GM21447 (cell line): ENCODE data around the gene CD72.
"Not testable (repeated sequence)": the region's sequence is repeated elsewhere in the genome, so short reads cannot be mapped to it uniquely, and the experiment has no call there.

ENCODE experiments used
- ATAC-seq: cut with Tn5 transposase; IDR thresholded peaks from one replicate; pipeline ENCODE4 v1.9.1; 2021; ENCODE audit not compliant: unreplicated experiment

The CD72 gene

DNA sequence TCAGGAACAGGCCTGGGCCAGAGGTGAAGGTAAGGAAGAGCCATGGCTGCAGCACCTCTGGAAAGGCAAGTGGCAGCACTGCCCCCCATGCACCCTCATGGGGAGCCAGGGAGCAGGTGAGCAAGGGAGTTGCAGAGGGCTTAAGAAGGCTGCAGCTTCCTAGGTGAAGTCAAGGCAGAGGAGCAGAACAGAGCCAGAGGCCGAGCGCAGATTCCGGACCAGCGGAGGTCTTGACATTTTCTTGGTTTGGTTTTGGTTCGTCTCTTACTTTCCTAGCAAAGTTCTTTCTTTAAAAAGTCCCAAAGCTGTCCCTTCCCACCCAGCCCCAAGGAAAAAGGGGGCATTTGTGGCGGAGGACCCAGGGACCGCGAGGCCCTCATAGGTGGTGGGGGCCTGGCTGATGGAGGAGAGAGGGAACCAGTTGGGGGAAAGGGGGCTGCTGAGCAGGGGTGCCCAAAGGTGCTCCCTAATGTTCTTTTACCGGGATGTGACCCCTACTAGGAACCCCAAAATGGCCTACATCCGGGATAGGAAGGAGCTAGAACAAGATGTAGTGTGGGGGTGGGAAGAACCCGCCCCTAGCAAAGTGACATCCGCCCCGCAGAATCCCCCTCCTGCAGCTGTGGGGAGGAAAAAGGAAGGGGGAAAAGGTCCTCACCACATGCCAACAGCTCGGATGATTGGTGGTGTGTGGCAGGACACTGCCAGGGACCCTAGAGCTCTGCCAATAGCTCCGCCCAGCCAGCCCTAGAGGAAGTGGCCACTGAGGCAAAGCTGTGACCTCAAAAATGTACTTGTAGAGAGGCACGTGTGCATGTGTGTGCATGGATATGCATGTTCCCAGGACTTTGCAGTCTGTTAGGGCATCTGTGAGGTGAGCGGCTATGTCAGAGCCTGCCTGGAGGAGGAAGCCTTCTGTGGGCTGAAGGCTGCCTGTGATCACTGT lies 914 bp upstream of the CD72 start:
- ATAC-seq, result peak; percentile 58

DNA sequence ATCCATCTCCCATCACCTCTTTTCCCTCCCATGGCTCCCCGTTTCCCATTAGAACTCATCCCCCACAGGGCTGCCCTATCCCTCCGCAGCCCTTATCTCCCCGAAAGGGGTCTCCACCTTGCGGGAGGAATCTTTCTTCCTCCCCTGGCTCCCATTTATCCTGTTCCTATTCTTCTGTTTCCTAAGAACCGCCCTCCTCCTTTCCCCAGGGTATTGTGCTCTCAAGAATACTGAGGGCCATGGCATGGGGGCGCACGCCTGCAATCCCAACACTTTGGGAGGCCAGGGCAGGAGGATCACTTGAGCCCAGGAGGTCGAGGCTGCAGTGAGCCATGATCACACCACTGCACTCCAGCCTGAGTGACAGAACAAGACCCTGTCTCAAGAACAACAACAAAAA lies 665 bp downstream of the CD72 start:
- ATAC-seq, result no peak

DNA sequence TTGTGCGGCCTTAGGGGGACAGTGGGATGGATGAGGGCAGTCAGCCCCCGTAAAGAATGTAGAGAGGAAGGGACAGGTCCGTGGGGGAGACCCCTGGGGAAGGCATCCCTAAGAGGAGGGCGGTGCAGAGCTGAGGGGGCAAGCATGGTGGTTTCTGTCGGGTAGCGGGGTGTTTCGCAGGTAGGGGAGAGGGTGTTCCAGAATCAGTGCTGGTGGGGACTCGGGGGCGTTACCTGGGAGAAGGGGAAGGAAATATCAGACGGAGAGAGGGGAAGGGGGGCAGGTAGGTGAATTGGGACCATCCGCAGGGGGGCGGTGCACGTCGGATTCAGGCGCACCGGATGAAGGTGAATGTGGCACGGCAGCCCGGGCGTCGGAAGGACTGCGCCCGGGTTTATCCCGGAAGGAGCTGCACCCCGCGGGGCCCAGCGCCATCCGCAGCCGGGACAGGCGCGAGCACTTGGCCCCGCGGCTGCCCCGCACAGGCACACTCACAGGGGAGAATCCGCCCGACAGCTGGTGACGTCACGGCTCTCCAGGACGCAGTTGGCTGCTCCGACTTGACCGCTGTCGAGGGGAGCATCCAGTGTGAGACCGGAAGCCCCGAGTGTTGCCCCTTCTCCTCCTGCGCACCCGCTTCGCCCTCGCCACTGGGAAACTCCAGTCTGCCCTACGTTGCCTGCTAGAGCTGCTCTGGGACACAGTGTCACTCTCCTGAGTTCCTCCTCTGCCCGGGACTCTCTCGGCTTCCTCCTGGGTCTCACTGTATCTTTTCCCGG lies 1.3 kb downstream of the CD72 start:
- ATAC-seq, result peak; percentile 34

DNA sequence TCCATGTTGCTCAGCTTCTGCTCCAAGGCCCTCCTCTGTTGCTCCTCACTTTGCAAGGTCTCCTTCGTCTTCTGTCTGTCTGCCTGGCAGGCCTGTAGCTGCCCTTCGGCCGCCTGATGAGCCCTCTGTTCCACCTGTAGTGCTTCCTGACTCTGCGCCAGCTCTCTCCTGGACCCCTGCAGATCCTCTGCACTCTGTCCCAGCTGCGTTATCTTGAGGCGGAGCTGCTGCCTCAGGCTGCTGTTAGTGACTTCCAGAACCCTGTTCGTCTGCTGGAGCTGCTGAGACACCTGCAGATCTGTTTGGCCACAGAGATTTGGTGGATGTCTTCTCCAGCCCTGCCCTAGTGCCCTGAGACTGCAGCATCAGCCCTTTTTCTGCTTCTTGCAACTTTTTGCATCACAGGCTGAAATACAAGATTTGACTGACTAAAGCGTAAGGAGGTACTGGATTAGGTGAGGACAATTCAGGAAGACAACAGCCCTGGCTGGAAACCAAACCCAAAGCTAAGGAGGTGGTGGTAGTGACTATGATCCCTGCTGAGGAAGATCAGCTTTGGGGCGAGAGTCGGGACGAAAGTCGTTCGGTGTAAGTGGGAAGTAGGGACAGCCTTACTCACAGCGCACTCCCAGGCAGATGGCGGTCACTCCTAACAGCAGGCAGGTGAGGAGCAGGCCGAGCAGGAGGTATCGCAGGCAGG lies 2.1 kb downstream of the CD72 start:
- ATAC-seq, result no peak

DNA sequence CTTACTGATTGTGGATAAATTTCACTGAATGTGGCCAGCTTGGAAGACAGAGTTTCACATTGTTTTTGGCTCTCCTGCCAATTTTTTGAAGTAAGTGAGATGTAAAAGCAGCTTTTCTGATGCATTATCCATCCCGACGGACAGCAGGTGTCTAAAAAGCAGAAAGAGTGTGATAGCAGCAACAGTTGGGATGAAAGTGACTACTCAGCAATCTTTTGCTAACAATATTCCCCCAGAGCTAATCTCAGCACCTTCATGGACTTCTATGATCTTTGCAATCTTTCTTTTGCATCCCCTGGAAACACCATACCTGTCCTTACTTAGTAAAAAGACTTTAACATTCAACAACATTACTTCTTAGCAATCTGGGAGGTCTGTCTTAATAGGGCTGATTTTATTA lies 5.4 kb downstream of the CD72 start:
- ATAC-seq, result no peak

DNA sequence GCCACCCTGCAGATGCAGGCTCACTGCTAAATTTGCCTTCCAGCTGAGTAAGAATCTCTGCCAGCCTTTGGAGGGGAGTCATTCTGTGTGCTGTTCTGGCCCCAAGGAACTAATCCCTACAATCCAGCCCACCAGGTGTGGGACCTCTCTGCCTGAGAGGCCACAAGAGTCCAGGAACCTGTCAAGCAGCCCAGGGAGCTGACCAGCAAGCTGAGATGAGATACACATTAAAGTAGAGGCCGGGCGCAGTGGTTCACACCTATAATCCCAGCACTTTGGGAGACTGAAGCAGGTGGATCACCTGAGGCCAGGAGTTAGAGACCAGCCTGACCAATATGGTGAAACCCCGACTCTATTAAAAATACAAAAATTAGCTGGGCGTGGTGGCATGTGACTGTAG lies 6.1 kb downstream of the CD72 start:
- not testable (repeated sequence) for ATAC-seq

DNA sequence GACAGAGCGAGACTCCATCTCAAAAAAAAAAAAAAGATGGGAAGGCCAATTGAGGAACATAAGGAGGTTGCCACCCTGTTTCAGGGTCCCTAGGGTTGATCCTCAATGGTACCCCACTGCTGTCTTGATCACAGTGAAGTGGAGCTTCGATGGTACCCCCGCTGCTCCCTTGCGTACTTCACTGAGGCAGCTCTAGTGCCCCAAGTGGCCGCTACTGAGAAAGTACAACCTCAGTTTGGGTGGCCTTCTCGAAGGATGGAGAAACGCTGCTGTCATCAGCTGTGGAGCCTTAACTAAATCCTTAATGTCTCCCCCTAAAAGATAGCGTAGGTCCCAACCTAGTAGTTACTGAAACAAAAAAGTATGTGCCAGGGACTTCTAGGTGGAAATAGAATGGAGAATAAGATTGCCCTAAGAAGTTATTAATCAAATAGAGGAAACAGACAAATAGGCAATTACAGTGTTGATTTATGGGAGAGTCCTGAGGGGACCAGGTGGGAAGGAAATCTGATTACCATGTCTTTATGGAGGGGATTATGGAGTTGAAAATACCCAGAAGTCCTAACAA lies 6.9 kb downstream of the CD72 start:
- peak; percentile 66 for ATAC-seq

DNA sequence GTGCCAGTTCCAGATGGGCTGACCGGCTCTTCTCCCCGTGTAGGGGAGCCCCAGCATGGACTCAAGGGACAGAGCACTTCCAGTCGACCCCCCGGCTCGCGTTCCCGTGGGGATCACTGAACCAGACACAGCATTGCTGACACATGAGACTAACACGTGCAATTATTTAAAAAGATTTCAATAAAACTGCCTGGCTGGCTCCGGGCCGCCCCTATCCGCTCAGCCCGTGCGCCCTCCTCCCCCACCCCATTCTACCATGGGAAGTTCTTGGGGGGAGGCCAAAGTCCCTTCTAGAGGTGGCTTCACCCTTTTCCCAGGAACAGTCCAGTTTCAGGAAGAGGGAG lies 8.4 kb downstream of the CD72 start:
- no peak for ATAC-seq

DNA sequence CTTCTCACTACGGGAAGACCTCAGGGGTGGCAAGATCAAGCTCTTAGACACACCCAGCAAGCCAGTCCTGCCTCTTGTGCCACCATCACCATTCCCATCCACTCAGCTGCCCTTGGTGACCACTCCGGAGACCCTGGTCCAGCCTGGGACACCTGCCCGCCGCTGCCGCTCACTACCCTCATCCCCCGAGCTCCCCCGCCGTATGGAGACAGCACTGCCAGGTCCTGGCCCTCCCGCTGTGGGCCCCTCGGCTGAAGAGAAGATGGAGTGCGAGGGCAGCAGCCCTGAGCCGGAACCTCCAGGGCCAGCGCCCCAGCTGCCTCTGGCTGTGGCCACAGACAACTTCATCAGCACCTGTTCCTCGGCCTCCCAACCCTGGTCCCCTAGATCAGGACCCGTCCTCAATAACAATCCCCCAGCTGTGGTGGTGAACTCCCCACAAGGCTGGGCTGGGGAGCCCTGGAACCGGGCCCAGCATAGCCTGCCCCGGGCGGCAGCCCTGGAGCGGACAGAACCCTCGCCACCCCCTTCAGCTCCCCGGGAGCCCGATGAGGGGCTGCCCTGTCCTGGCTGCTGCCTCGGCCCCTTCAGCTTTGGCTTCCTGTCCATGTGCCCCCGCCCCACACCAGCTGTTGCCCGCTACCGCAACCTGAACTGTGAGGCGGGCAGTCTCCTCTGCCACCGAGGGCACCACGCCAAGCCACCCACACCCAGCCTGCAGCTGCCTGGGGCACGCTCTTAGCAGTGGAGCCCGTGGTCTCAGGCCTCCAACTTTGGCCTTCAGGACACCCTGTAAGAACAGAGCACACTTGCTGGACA lies 9.0 kb downstream of the CD72 start:
- no peak for ATAC-seq

DNA sequence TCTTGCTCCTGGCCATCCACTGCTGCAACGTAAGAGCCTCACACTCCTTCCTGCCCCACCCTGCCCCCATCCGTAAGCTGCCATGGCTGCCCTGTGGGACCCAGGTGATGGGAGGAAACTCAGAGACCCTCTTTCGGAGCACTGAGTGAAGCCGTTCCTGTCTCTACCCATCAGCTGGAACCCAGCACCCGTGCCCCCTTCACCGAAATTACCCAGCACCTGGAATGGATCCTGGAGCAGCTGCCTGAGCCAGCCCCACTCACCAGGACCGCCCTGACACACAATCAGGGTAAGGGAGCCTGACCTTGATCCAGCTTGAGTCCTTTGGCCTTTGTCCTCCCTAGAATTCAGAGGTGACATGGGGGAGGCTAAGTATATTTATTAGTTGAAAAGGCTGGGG lies 10.0 kb downstream of the CD72 start:
- ATAC-seq, result no peak

DNA sequence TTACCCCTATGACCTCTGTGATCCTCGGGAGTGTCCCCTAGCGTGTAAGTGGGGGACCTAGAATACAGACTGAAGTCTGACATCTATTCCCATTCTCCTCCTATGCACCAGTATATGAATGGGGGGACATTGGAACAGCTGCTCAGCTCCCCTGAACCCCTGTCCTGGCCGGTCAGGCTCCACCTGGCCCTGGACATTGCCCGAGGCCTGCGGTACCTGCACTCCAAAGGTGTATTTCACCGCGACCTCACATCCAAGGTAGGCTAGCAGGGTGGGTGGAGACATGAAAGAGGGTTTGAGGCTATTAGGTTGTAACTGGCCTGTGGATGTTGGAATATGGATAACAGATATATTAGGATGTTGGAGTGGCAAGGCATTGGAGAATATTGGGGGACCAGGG lies 11.5 kb downstream of the CD72 start:
- ATAC-seq, result no peak

DNA sequence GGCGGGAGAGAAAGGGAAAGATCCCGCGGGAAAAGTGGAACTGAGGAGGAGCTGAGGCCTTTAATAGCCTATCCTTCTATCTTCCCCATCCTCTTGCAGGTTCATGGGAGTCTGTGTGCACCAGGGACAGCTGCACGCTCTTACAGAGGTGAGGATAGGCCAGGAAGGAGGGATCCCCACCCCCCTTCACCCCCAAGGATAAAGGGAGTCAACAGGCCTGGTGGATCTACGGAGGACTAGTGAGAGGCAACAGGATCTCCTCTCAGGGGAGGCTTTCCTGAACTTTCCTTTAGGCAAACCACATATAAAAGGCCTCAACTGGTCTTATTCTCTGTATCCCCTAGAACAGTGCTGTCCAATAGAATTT lies 12.1 kb downstream of the CD72 start:
- no peak for ATAC-seq

DNA sequence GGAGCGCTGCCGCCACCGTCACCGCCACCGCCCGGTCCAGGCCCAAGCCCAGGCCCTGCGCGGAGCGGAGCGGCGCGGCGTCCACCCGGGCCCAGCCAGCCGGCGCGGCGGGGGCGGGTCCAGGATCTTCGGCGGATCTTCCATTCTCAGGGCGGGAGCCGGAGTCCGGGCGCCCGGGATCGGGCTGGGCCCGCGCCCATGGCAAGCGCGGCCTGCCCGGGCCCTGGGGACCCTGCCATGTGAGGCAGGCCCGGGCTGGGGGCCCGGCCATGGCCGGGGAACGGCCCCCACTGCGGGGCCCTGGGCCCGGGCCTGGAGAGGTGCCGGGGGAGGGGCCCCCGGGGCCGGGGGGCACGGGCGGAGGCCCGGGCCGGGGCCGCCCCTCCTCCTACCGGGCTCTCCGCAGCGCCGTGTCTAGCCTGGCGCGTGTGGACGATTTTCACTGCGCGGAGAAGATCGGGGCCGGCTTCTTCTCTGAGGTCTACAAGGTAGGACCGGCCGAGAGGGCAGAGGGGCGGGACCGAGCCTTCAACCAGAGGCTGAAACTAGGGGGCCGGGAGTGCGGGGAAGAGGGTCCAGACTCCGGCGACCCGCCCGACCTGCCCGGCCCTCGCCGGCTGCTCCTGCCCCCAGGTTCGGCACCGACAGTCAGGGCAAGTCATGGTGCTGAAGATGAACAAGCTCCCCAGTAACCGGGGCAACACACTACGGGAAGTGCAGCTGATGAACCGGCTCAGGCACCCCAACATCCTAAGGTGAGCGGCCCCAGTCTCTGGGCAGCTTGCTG lies 12.7 kb downstream of the CD72 start:
- ATAC-seq, result peak; percentile 5

DNA sequence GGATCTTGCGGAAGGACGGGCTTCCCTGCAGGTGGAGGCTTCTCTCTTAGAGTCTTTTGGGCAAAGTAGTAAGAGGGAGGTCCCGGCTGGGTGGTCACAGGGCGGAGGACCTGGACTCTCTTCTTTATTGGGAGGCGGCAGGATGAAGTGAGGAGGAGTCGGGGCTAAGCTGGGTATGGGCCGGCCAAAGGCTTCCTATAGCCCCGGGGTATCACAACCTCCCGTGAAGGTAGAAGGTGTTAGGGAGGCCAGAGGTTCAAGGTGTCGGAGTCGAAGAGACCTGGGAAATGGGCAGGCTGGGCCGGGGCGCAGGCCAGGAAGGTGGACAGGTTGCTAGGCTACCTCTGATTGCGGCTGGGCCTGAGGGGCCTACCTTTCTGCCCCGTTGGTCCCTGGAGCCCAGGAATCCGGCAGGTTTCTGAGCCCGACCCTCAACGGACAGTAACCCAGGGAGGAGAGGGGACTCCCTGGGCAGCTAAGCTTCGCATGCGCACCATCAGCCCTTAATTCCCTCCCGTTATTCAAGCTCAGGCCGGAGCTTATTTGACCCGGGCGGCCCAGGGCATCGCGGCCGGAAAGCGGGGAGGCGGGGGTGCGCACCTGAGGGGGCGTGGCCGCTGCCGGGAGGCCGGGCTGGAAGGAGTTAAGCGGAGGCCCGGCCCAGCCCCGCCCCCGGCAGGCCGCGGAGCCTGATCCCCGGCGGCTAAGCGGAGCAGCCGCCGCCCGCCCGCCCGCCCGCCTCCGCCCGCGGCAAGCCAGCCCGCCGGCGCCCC lies 13.4 kb downstream of the CD72 start, which contains the start of gene TESK1:
Gene TESK1, plus strand, starts transcription at position 685 of the 773 bp plus-strand sequence. CDS start 358 bp downstream, outside the sequence.
- ATAC-seq, result peak; percentile 40

DNA sequence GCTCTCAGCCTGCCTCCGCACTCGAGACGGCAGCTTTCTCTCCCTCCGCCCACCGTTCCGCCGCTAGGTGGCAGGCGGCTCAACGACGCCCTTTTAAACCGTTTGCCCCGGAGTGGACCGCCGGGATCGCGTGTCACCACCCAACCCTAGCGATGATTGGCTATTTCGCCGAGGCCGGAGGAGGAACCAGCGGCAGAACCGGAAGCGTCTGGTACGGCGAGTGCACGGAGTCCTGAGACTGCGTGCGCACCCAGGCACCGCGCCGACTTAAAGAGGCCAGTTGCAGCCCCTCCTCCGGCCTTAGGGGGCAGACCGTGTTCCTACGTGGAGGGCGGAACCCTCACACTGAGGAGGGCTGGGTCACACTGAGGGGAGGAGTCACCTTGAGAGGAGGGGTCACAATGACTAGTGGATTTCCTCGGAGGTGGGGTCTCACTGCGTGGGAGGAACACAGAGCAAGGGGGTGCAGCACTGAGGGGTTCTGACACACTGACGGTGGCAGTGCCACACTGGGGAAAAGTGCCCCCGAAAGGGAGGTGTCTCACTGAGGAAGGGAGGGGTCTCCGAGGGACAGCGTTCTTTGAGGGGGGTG lies 14.1 kb downstream of the CD72 start:
- ATAC-seq, result peak; percentile 82

DNA sequence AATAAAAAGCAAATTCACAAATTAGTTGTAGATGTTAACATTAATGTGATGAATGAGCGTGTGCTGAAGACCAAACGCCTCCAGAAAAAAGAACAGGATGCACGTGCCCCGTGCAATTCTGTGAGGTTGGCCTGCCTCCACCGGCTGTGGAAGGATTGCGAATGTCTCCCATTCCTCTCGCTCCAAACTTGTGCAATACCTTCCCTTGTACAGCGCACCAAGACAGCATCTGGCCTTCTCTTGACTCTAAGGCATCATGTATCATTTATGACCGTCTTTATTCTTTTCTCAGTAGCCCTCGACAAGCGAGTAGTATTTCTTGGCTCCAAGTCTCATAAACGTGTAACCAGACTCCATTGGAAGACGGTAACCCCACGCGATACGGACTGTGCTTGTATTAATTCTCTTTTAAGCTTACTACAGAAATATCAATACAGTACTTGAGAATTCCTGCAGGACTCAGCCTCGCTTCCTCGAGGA lies 14.7 kb downstream of the CD72 start:
- no peak for ATAC-seq

DNA sequence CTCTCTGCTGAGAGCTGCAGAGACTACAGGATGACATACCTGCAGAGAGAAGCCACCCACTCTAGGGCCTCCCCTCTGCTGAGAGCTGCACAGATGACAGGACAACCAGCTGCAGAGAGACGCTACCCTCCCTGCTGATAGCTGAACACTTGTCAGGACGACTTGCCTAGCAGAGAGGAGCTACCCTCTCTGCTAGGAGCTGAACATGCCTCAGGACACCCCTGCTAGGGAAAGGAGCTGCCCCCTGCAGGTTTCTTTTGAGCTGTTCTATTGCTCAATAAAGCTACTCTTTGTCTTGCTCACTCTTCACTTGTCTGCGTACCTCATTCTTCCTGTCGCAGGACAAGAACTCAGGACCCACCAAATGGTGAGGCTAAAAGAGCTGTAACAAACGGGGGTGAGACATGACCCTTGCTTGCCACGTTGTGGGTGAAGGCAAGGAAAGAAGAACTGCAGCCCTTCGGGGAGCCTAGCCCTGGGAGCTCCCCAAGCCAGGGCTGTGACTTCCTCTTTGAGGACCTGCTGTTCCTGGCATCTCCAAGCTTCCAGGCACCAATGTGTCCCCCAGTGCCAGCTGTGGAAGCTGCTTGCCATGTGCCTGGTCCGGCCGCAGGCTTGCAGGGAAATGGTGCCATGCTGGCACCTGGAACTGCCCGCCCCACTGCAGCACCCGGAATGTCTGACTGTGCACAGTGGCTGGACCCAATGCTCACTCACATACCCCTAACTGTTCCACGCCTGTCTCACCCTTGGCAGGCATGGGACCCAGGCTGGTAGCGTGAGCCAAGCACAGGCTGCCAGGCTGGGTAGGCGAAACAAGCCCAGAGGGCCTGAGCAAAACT lies 18.2 kb downstream of the CD72 start:
- no peak for ATAC-seq
